KOPT-K1 (cell line): ENCODE results near the gene CEBPG.

Experiments
- H3K27ac ChIP-seq: fragments of 200-600 bp; sonication (generic); 2 replicates; pipeline ENCODE4 v1.5.1; 2016; ENCODE audit warnings: antibody characterized with exemption, mild to moderate bottlenecking, low read depth, low read length; ENCODE audit not compliant: poor library complexity, severe bottlenecking
- H3K36me3 ChIP-seq: fragments of 200-600 bp; sonication (generic); 2 replicates; pipeline ENCODE4 v1.5.1; 2017; ENCODE audit warnings: antibody characterized with exemption, mild to moderate bottlenecking, low read length, moderate library complexity; ENCODE audit not compliant: insufficient read depth
- H3K9me3 ChIP-seq: fragments of 200-600 bp; sonication (generic); 2 replicates; pipeline ENCODE4 v1.5.1; 2017; ENCODE audit warnings: antibody characterized with exemption, low read length, mild to moderate bottlenecking; ENCODE audit not compliant: insufficient read depth, poor library complexity, severe bottlenecking

The CEBPG gene

GRCh38 chr19:33384983-33385382 lies 11.5 kb downstream of the CEBPG start:
- Histone ChIP-seq H3K36me3 (peaks cover 27% of the 10 kb centered on the region), H3K9me3 (no peaks in the 10 kb centered on the region), H3K27ac (no peak overlapping the region)

GRCh38 chr19:33385956-33386355 lies 12.4 kb downstream of the CEBPG start:
- Histone ChIP-seq H3K27ac (no peak overlapping the region), H3K36me3 (peaks cover 18% of the 10 kb centered on the region; the same call in 1 of the 2 replicates), H3K9me3 (no peaks in the 10 kb centered on the region)

GRCh38 chr19:33386361-33386858 lies 12.9 kb downstream of the CEBPG start:
- Histone ChIP-seq H3K27ac (no peak overlapping the region), H3K9me3 (no peaks in the 10 kb centered on the region), H3K36me3 (peaks cover 14% of the 10 kb centered on the region; the same call in 1 of the 2 replicates)

GRCh38 chr19:33387351-33388230 lies 14.1 kb downstream of the CEBPG start:
- H3K27ac ChIP-seq = no peak overlapping the region
- H3K9me3 ChIP-seq = no peaks in the 10 kb centered on the region
- H3K36me3 ChIP-seq = peaks cover 11% of the 10 kb centered on the region; the same call in 1 of the 2 replicates

- Histone ChIP-seq H3K9me3 (no peaks in the 10 kb centered on the region), H3K27ac (no peak overlapping the region), H3K36me3 (peaks cover 11% of the 10 kb centered on the region; the same call in 1 of the 2 replicates)
Observed at GRCh38 chr19:33388231-33388724, 14.8 kb downstream of the CEBPG start.

- no peak overlapping the region for H3K27ac ChIP-seq
- H3K9me3 ChIP-seq = no peaks in the 10 kb centered on the region
- H3K36me3 ChIP-seq = peaks cover 11% of the 10 kb centered on the region; the same call in 1 of the 2 replicates
Observed at GRCh38 chr19:33388725-33389420, 15.4 kb downstream of the CEBPG start.

GRCh38 chr19:33389421-33390100 lies 16.1 kb downstream of the CEBPG start:
- H3K27ac ChIP-seq = no peak overlapping the region
- H3K9me3 ChIP-seq = no peaks in the 10 kb centered on the region
- H3K36me3 ChIP-seq = peaks cover 11% of the 10 kb centered on the region; the same call in 1 of the 2 replicates

- no peak overlapping the region for H3K27ac ChIP-seq
- peaks cover 11% of the 10 kb centered on the region; the same call in 1 of the 2 replicates for H3K36me3 ChIP-seq
- no peaks in the 10 kb centered on the region for H3K9me3 ChIP-seq
Observed at GRCh38 chr19:33390101-33390907, 16.8 kb downstream of the CEBPG start.

- H3K36me3 ChIP-seq = peaks cover 4% of the 10 kb centered on the region; the same call in 1 of the 2 replicates
- H3K9me3 ChIP-seq = no peaks in the 10 kb centered on the region
- no peak overlapping the region for H3K27ac ChIP-seq
Observed at GRCh38 chr19:33390908-33391630, 17.6 kb downstream of the CEBPG start.

GRCh38 chr19:33391631-33392249 lies 18.2 kb downstream of the CEBPG start:
- Histone ChIP-seq H3K9me3 (no peaks in the 10 kb centered on the region), H3K36me3 (no peaks in the 10 kb centered on the region; the same call in 1 of the 2 replicates), H3K27ac (no peak overlapping the region)

GRCh38 chr19:33392341-33393285 lies 19.1 kb downstream of the CEBPG start:
- Histone ChIP-seq H3K27ac (no peak overlapping the region), H3K9me3 (no peaks in the 10 kb centered on the region), H3K36me3 (no peaks in the 10 kb centered on the region)

- Histone ChIP-seq H3K9me3 (no peaks in the 10 kb centered on the region), H3K27ac (no peak overlapping the region), H3K36me3 (no peaks in the 10 kb centered on the region)
Observed at GRCh38 chr19:33393286-33394005, 19.9 kb downstream of the CEBPG start.
